KBM-7 (cell line): ENCODE data around the gene ZNF547.
A peak's percentile ranks its signal among the peaks of the same experiment; 100 is the strongest.

Experiments used
- DNase-seq: peaks from one replicate; pipeline ENCODE4 v3.0.0-alpha.2; 2015
- in situ Hi-C: fragments of 300-500 bp; cut with MboI; formaldehyde crosslinking; loops from 2 replicates; pipeline ENCODE4 v1.14.3; 2020; ENCODE audit warnings: low sequenced_read_pairs, low pct_unique_long_range_greater_than_20kb, mixed read lengths

The ZNF547 gene

DNA sequence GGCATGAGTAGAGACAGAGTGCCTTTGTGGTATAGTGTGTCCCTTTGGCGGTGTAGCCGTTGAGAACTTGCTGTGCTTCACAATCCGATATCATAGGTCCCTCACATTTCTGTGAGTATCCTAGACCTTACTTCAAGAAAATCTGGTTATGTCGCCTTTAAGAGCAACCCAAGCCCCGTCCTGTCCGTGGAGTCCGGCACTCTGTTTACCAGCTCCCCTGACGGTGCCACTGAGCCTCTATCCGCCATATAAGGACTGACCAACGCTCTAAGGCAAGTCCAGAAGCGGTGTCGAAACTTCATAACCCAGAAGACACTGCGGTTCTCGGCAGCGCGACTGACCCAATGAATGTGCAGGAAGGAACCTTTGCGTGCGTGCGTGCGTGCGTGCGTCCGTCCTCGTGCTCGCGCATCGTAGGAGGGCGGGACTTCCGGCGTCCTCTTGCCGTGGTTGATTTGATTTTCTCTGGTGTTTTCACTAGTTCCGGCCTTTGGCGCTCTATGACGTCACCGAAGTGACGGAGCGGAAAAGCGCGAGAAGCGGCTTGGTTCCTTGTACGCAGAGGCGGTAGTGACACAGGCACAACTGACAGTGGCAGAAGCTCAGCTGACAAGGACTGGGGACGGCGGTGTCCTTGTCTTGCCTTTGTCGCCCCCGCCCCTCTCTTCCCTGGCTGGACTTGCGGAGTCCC is at the start of gene ZNF547, which contains the start of gene TRAPPC2B:
Gene ZNF547 (plus strand): TSS at position 555 of the 691 bp plus-strand sequence. CDS start 5,005 bp downstream, outside the sequence.
Gene TRAPPC2B (plus strand): TSS at position 555 of the 691 bp plus-strand sequence. CDS start 1,283 bp downstream, outside the sequence.
- in situ Hi-C loops = no loop called here
- DNase-seq = peak; percentile 100

DNA sequence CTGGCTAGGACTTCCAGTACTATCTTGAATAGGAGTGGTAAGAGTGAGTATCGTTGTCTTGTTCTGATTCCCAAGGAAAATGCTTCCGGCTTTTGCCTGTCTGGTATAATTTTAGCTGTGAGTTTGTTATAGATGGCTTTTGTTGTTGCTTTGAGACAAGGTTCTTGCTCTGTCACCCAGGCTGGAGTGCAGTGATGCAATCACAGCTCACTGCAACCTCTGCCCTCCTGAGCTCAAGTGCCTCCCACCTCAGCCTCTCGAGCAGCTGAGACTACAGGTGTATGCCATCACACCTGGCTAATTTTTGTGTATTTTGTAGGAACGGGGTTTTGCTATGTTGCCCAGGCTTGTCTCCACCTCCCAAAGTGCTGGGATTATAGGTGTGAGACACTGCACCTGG is 49.2 kb upstream of the ZNF547 start:
- no peak for DNase-seq
- in situ Hi-C loops = no loop called here

DNA sequence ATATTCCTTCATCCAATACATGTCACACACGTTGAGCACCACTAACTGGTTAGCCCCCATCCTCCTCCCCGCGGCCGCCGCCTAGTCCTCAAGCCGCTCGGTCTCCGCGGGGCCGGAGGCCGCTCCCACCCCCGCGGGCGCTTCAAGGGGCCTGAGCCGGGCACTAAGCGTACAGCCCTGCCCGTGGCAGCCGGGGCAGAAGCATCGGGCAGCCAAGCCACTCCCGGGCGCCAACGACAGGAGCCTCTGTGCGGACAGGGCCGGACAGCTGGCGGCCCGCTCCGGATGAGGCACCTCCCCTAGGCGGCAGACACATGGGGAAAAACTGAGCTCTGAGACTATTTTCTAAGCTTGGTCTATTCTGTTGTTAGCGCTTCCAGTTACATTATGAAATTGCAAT is 45.8 kb upstream of the ZNF547 start:
- in situ Hi-C loops = no loop called here
- DNase-seq = no peak

- no peak for DNase-seq
- in situ Hi-C loops = no loop called here
Measured at GRCh38 chr19:57319869-57320179, 43.5 kb upstream of the ZNF547 start.

DNA sequence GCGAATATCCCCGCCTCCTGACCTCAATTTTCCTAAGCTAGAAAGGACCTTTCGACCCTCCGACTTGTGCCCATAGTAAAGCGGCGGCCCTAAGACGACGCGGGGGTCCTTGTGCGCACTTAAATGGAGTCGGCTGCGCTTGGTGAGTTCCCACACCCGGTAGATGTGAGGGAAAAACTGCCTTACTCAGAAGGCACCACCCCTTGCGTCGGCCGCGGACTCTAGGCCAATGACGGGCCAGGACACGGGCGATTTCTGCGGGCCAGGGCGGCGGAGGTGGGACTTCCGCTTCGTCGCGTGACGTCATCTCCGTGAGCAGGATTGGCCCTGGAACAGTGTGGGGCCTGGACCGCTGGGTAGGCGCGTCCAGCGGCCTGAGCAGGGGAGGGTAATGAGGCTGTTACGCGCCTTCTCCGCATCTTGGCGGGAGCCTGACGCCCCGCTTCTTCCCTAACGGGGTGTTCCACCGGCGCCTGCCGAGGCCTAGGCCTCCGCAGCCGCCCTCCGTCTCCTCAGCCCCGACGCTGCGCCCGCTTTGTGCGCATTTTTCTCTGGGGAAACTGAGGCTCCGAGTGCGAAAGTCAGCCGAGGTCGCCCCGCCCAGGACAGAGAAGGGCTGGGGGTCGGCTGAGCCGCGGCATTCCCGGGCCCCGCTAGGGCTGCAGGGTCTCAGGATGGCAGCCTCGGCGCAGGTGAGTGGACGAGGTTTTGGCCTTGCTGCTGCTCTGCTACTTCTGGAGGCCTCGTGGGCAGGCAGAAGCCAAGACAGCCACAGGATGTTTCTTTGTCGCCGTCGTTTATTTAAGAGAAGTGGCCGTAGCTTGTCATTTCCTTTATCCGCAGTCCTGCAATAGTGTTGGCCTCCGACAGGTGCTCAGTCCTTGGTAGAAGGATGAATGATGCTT is 42.9 kb upstream of the ZNF547 start, which contains the start of gene ZNF543:
Gene ZNF543 (plus strand): TSS at position 293 of the 905 bp plus-strand sequence. CDS start 382 bp downstream, at position 675.
- in situ Hi-C loops = no loop called here
- DNase-seq = peak; percentile 96

GRCh38 chr19:57321116-57321515 is 42.2 kb upstream of the ZNF547 start:
- in situ Hi-C loops = no loop called here
- DNase-seq = no peak

- DNase-seq = peak; percentile 28
- in situ Hi-C loops = no loop called here
Measured at GRCh38 chr19:57321751-57322150, 41.6 kb upstream of the ZNF547 start.

- in situ Hi-C loops = no loop called here
- DNase-seq = no peak
Measured at GRCh38 chr19:57324992-57325391, 38.4 kb upstream of the ZNF547 start.

GRCh38 chr19:57327993-57328392 is 35.4 kb upstream of the ZNF547 start:
- no peak for DNase-seq
- in situ Hi-C loops = no loop called here

DNA sequence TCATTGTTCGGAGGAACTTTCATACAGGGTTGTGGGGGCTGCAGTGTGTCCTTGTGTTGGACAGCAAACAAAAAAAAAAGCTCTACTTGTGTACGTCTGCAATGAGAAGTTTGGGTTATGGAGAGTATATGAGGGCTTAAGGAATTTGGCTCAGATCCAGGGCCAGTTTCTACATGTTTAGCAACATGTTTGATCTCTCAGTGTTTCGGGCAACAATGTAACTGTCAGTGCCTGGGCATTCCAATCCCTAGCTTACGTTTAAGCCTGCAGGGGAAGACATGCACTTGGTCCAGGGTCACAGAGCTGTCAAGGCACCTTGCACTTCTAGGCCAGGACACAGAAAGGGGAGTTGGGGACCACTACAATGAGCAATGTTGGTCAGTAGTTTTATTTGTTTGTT is 29.2 kb upstream of the ZNF547 start:
- no peak for DNase-seq
- in situ Hi-C loops = no loop called here

GRCh38 chr19:57338877-57339276 is 24.5 kb upstream of the ZNF547 start:
- no peak for DNase-seq
- in situ Hi-C loops = no loop called here

DNA sequence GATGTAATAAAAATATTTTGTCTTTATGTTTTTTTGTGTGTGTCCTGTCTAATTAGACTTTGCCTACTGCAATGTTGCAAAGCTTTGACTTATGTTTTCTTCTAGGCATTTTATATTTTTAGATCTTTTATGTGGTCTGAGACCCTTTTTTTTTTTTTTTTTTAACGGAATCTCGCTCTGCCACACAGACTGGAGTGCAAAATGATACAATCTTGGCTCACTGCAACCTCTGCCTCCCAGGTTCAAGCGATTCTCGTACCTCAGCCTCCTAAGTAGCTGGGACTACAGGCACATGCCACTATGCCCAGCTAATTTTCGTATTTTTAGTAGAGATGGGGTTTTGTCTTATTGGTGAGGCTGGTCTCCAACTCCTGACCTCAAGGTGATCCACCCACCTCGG is 20.8 kb upstream of the ZNF547 start:
- no peak for DNase-seq
- in situ Hi-C loops = no loop called here

- in situ Hi-C loops = no loop called here
- DNase-seq = no peak
Measured at GRCh38 chr19:57348136-57348535, 15.2 kb upstream of the ZNF547 start.

GRCh38 chr19:57350877-57351805 is 12.2 kb upstream of the ZNF547 start, which contains the start of gene ZNF304:
TSS of gene ZNF304 (plus strand) at chr19:57351271. CDS start at chr19:57351665, 394 bp downstream.
- in situ Hi-C loops = no loop called here

DNA sequence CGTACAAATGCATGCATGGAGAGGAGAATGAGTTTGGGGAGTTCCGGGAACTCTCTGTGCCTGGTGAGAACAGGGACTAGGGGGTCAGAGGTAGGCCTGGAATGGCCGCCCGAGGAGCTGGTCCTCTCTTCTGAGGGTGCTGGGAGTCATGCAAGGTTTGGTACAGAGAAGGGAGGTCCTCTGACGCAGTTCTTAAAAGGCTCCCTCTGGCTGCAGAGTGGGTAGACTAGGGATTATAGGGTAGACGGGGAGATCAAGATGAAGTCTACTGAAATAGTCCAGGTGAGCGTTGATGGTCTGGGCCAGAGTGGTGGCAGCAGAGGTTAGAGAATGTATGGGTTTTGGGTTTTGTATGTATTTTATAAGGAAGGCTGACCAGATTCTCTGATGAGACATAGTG is 11.5 kb upstream of the ZNF547 start:
- in situ Hi-C loops = no loop called here
- DNase-seq = no peak

More at GRCh38 chr19:57350877-57351805, 12.2 kb upstream of the ZNF547 start, which contains the start of gene ZNF304:
- peak; percentile 92 for DNase-seq

DNA sequence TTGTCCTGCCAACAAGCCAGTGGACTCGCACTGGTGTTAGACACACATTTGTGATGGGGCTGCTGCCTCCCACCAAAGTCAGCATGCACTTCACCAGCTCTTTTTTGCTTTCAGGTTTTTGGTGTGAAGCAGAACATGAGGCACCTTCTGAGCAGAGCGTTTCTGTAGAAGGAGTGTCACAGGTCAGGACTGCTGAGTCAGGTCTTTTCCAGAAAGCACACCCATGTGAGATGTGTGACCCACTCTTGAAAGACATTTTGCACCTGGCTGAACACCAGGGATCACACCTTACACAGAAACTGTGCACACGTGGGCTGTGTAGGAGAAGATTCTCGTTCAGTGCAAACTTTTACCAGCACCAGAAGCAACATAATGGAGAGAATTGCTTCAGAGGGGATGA is 7.4 kb upstream of the ZNF547 start:
- in situ Hi-C loops = no loop called here
- DNase-seq = no peak

DNA sequence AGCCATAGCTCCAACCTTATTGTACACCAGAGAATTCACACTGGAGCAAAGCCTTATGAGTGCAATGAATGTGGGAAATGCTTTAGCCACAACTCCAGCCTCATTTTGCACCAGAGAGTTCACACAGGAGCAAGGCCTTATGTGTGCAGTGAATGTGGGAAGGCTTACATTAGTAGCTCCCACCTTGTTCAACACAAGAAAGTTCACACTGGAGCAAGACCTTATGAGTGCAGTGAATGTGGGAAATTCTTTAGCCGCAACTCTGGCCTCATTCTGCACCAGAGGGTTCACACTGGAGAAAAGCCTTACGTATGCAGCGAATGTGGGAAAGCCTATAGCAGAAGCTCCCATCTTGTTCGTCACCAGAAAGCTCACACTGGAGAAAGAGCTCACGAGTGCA is 5.9 kb upstream of the ZNF547 start:
- DNase-seq = no peak
- in situ Hi-C loops = no loop called here

DNA sequence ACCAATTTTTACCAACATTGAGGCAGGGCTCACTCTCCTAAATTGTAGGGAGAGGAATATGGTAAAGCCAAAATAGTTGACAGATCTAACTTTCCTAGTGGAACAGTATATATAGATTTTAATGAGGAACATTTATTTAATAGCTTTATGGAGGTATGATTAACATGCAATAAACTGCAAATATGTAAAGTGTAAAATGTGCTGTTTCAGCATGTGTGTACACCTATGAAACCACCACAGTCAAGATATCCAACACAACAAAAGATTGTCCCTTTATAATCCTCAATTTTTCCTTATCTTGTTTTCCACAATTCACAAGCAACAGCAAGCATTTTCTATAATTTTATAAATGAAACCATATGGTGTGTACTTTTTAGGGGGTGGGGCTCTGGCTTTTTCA is 4.1 kb upstream of the ZNF547 start:
- in situ Hi-C loops = no loop called here
- no peak for DNase-seq

GRCh38 chr19:57362419-57362818 is 932 bp upstream of the ZNF547 start:
- in situ Hi-C loops = no loop called here
- no peak for DNase-seq
